Measurements from ENCODE around the gene NCOA6.

Gene NCOA6

GRCh38 chr20:34825530-34826362 is at the start of gene NCOA6:
Gene NCOA6 (minus strand): TSS chr20:34825651. CDS start chr20:34782355, 43,296 bp downstream.
- peak; percentile 66 to 85 for DNase-seq (ENCODE audit: extremely low read depth in 1 of 2, low read depth in 1 of 2)

GRCh38 chr20:34874094-34874654 is 48.7 kb upstream of the NCOA6 start:
- DNase-seq (ENCODE audit: extremely low read depth in 1 of 2, low read depth in 1 of 2), result no peak

DNA sequence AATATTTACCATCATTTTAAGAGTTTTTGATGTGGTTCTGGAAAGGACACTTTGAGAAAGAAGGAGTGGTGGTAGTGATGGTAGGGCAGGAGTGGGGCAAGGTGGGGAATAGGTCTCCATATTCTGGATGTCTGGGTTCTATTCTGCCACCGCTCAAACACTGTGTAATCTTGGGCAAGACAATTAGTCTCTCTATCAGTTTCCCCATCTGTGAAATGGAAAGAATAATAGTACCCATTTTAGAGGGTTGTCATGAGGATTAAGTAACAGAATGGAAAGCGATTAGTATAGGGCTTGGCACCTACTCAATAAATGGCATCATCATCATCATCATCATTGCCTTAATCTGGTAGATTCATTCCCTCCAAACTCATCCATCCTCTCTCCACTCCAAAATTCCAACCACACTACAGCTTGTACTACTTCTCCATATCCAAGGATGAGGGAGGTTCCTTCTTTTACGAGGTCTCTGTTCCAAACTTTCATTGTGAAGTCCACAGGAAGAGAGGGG is 48.2 kb upstream of the NCOA6 start:
- no peak for DNase-seq (ENCODE audit: extremely low read depth in 1 of 2, low read depth in 1 of 2)

DNA sequence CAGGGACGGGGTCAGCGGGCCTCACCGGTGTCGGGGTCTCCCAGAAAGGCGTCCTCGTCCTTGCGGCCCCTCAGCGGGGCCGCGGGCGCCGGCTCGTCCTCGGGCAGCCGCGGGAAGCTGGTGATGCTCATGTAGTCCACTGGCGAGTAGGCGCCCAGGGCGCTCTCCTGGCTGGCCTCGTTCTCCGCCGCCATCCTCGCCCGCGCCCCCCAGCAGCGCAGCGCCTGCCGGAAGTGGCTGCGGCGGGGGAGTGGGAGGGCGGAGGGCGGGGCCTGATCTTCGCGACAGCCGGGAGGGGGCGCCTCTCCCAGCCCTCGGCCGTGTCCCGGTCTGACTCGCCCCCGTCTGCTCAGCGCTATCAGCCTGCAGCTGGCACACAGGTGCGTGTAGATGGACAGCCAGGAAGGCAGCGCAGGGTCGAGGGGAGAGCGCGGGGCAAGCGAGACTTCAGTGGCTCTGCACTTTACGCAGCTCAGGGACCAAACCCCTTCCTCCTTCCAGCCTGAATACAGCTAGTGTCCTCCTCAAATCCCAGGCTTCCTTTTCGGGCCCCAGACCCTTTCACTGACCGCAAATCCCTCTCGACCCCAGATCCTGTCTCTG is 47.3 kb upstream of the NCOA6 start, which contains the start of gene GGT7:
Gene GGT7 (minus strand): TSS at position 235 of the 603 bp plus-strand sequence. CDS start 41 bp downstream, at position 194.
- peak; percentile 66 to 80 for DNase-seq (ENCODE audit: extremely low read depth in 1 of 2, low read depth in 1 of 2)

GRCh38 chr20:34871966-34872621 is 46.6 kb upstream of the NCOA6 start:
- no peak for DNase-seq (ENCODE audit: extremely low read depth in 1 of 2, low read depth in 1 of 2)

DNA sequence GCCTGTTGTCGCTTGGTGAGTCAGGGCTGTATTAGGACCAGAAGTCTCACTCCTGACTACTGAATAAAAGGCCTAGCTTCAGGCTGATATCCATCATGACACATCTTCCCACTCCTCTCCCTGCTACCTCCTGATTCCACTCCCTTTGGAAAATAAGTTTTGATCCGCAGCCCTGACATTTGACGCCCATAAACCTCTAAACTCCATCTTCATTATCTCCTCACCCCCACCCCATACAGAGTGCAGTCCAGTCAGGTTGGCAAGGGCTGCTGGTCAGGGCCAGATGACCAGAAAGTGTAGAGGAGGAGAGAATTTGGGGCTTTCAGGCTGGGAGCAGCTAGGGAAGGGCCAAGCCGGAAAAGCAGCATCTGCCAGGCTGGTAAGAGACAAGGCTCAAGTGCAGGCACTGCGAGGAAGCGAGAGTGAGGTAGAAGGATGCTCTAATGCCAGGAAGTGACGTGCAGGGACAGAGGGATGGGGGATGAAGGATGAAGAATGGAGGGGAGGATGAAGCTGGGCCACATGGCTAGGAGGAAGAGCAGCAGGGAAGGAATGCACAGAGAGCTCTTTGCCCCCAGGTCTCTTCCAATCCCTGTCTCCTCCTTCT is 46.0 kb upstream of the NCOA6 start:
- DNase-seq (ENCODE audit: extremely low read depth in 1 of 2, low read depth in 1 of 2), result no peak

GRCh38 chr20:34864216-34864615 is 38.8 kb upstream of the NCOA6 start:
- no peak for DNase-seq (ENCODE audit: extremely low read depth in 1 of 2, low read depth in 1 of 2)

DNA sequence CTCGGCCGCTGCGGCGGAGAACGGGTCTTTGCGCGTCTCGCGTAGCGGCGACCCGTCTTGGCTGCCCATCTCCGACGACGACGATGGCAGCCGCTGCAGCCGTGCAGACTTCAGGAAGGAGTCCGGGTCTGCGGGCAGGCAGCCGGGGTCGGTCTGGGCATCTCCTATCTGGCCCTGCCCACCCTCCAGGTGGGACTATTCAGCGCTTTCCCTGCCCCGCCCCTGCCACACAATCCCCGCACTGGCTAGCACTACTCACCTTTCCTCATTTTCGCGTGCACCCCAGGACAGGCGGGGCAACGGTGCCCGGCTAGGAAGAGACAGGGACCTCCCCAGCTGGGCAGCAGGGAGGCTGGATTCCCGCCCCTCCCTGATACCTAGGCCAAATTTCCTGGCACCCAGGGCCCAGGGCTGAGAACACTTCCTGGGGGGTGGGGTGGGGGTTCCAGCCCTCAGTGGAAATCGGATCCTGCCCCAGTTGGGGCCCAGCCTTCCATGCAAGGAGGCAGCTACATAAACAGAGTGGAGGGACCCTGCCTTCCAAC is 38.0 kb upstream of the NCOA6 start:
- DNase-seq (ENCODE audit: extremely low read depth in 1 of 2, low read depth in 1 of 2), result no peak

DNA sequence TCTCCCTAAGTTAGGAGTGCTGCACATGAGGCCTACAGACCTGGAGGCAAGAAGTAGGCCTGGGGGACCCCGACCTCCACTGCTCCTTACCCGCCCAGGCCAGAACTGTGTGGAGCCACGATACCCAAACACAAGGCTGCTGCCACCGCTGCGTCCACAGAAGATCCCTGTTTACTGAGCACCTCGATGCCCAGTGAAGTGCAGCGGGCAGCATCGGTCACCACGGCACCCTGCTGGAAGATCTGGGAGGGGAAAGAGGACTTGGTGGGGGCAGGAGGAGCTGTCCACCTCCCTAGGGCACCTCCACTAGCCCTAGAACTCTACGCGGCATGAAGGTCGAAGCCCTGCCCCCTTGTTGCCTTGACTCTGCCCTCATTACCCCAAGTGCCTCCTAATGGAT is 37.3 kb upstream of the NCOA6 start:
- DNase-seq (ENCODE audit: extremely low read depth in 1 of 2, low read depth in 1 of 2), result no peak

- no peak for DNase-seq (ENCODE audit: extremely low read depth in 1 of 2, low read depth in 1 of 2)
Observed at GRCh38 chr20:34861386-34862084, 36.1 kb upstream of the NCOA6 start.

GRCh38 chr20:34859826-34860545 is 34.5 kb upstream of the NCOA6 start:
- DNase-seq (ENCODE audit: extremely low read depth in 1 of 2, low read depth in 1 of 2), result no peak

GRCh38 chr20:34859367-34859766 is 33.9 kb upstream of the NCOA6 start:
- no peak for DNase-seq (ENCODE audit: extremely low read depth in 1 of 2, low read depth in 1 of 2)

DNA sequence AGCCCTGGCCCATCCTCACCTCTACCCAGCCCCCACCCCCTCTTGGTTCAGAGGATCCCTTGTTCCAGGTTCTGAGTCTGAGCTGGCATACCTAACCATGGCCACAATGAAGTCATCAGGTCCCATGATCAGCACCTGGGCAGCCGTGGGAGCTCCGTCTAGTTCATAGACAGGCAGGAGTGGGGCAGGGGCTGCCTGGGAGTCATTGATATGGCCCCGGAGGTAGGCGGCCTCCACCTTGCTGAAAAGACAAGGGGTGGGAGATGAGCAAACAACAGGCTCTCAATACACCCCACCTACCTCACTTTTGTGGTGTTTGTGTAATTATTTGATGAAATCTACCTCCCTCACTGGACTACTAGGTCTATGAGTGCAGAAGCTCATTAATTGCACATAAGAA is 26.8 kb upstream of the NCOA6 start:
- no peak for DNase-seq (ENCODE audit: extremely low read depth in 1 of 2, low read depth in 1 of 2)

DNA sequence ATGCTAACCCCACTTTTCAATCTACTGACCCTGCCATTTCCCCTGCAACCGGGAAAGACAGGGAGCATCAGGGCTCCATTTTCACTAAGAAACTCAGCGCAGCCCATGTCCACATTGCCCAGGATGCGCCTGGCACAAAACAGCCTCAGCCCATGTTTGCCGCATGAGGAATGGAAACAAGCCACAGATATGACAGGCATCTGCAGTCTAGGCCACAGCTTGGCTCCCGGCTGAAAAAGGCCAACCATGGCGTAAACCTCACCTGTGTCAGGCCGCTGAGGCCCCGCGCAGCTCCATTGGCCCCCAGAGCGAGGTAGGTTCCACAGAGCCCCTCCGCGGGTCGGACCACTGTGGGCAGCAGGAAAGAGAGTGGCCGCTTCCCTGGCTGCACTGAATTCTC is 25.5 kb upstream of the NCOA6 start:
- DNase-seq (ENCODE audit: extremely low read depth in 1 of 2, low read depth in 1 of 2), result no peak

DNA sequence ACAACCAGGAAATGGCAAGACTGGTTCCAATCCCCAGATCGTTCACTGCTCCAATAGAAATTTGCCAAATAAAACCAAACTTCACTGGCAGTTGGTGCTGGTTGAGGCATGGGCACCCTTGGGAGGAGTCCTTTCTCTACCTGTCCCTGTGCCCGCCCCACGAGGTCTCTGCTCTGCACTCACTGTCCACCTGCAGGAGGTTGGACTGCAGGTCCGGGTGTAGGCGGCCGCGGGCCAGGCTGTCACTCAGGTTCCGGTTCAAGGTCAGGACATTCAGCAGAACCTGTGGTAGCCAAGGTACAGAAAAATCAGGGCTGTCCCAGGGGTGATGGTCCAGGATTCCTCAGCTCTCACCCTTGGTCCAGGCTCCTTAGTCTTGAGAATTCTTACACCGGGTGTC is 24.3 kb upstream of the NCOA6 start:
- DNase-seq (ENCODE audit: extremely low read depth in 1 of 2, low read depth in 1 of 2), result no peak

DNA sequence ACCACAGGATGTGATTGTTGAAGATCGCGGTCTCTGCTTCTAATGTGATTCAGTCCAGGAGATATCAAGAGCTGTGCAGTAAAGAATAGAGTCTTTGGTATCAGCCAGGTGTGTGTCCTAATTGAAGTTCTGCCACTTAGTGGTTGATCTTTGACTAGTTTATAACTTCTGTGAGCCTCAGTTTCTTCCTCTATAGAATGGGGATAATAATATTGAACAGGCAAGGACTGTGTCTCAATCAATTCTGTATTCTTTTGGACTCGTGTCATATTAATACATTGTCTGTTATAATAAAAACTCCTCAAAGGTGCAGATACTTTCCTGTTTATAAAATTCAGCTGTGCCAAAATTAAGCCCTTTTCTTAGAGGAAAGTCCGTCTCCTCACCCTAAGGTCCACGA is 23.1 kb upstream of the NCOA6 start:
- no peak for DNase-seq (ENCODE audit: extremely low read depth in 1 of 2, low read depth in 1 of 2)

GRCh38 chr20:34843421-34843820 is 18.0 kb upstream of the NCOA6 start:
- DNase-seq (ENCODE audit: extremely low read depth in 1 of 2, low read depth in 1 of 2), result no peak

DNA sequence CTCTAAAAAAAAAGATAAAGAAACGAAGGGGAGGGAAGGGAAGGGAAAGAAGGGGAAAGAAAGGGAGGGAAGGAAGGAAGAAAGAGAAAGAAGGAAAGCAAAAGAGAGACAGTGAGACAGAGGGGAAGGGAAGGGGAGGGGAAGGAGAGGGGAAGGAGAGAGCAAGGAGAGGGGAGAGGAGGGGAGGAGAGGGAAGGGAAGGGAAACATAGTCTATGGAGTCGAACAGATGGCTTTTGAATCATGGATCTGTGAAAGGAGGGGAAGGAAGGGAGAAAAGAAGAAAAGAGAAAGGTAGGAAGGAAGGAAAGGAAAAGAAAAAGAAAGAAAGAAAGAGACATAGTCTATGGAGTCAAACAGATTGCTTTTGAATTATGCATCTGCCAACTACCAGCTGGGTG is 16.7 kb upstream of the NCOA6 start:
- DNase-seq (ENCODE audit: extremely low read depth in 1 of 2, low read depth in 1 of 2), result no peak

DNA sequence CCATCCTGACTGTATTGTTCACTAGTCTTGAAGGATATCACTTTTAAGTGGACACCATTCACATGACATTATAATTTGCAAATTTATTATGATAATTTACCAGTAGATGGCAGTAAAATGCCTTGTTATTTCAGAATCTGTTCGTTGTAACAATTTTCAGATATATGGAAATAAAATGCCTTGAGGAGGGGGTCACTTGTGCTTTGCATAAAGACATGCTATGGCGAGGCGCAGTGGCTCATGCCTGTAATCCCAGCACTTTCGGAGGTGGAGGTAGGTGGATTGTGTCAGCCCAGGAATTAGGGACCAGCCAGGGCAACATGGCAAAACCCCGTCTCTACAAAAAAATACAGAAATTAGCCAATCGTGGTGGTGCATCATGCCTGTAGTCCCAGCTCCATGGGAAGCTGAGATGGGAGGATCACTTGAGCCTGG is 9.0 kb upstream of the NCOA6 start:
- no peak for DNase-seq (ENCODE audit: extremely low read depth in 1 of 2, low read depth in 1 of 2)
